Spleen (tissue), 11 donors: ENCODE data around the gene FRAS1. TPM values are rescaled to one million over a fixed set of nuclear protein-coding genes. Genes with fewer than 3 reads are reported as not detected.

ENCODE experiments used
- DNase-seq: peaks from one replicate; pipeline ENCODE4 v3.0.0-alpha.2; 2020
- H3K27ac ChIP-seq, 8 donors: fragments of 200-600 bp; sonication (generic) in 7 of 8; 1 replicate in 4 of 8; 2 replicates in 4 of 8; pipeline versions ENCODE4 v1.5.0 to v1.8.0; 2016 to 2021; ENCODE audit warnings: inconsistent platforms in 4 of 8, mild to moderate bottlenecking in 4 of 8, moderate library complexity in 1 of 8
- H3K27me3 ChIP-seq, 7 donors: fragments of 200-600 bp; sonication (generic) in 6 of 7; replicated peaks in 1 of 7; 1 replicate in 4 of 7; 2 replicates in 3 of 7; pipeline versions ENCODE4 v1.5.0 to v1.8.0; 2016 to 2021; ENCODE audit warnings: inconsistent platforms in 3 of 7, mild to moderate bottlenecking in 1 of 7
- H3K36me3 ChIP-seq, 6 donors: fragments of 200-600 bp; sonication (generic) in 5 of 6; 1 replicate in 4 of 6; 2 replicates in 2 of 6; pipeline versions ENCODE4 v1.5.0 to v1.8.0; 2016 to 2021; ENCODE audit warnings: inconsistent platforms in 2 of 6
- H3K4me1 ChIP-seq, 6 donors: fragments of 200-600 bp; sonication (generic) in 5 of 6; 1 replicate in 3 of 6; 2 replicates in 3 of 6; pipeline versions ENCODE4 v1.5.0 to v1.8.0; 2016 to 2021; ENCODE audit warnings: inconsistent platforms in 3 of 6
- H3K4me3 ChIP-seq, 8 donors: fragments of 200-600 bp; sonication (generic) in 7 of 8; 1 replicate in 4 of 8; 2 replicates in 4 of 8; pipeline versions ENCODE4 v1.5.0 to v1.8.0; 2016 to 2021; ENCODE audit warnings: inconsistent platforms in 4 of 8, mild to moderate bottlenecking in 4 of 8, moderate library complexity in 2 of 8
- H3K9me3 ChIP-seq, 8 donors: fragments of 200-600 bp; sonication (generic) in 7 of 8; 1 replicate in 4 of 8; 2 replicates in 4 of 8; pipeline versions ENCODE4 v1.5.0 to v1.8.0; 2016 to 2021; ENCODE audit warnings: inconsistent platforms in 4 of 8
- POLR2A ChIP-seq, 3 donors: fragments of 450-650 bp; IDR thresholded peaks; one replicate each; pipeline ENCODE4 v1.5.1; 2017; ENCODE audit warnings: antibody characterized with exemption in 3 of 3, mild to moderate bottlenecking in 1 of 3
- POLR2AphosphoS5 ChIP-seq, 3 donors: sonication (generic); formaldehyde crosslinking; IDR thresholded peaks; one replicate each; pipeline ENCODE4 v1.5.1; 2017; ENCODE audit warnings: antibody characterized with exemption in 3 of 3
- WGBS, 5 donors: extraction: QIAGEN DNeasy Blood & Tissue Kit in 3 of 5; methylation state at CpG; one replicate each; pipeline versions ENCODE4 v1.1.5 to v1.1.7; 2013 to 2018; 5-methylcytosine and 5-hydroxymethylcytosine counted together
- intact Hi-C: fragments of 100-400 bp; cut with DNase I; formaldehyde crosslinking; loops from one replicate; pipeline ENCODE4 v1.15.0; 2023; ENCODE audit warnings: low total_unique reads
- polyA plus RNA-seq, 3 donors: library from polyadenylated mRNA; stranded (reverse); fragments of 200-250 nt; gene quantifications; one replicate each; pipeline ENCODE4 v1.2.1, GENCODE V29; 2013
- total RNA-seq, 7 donors: library from RNA; depleted of rRNA in 3 of 7; stranded (reverse); fragments of >200 nt in 3 of 7; fragmentation: NEBNext Ultra II Directional in 4 of 7; extraction: Animal tissue kit (Norgen Biotek cat#: 25700) in 4 of 7; gene quantifications; one replicate each; pipeline versions ENCODE4 v1.1.0 to v1.2.1, GENCODE V29; 2016 to 2021
- TF ChIP-seq, protein P1 (sequence below), 11 experiments: fragments of 200-600 bp in 7 of 11; fragments of 450-650 bp in 4 of 11; sonication (generic) in 4 of 11; IDR thresholded peaks in 8 of 11; conservative IDR thresholded peaks in 3 of 11; 1 replicate in 7 of 11; 2 replicates in 4 of 11; pipeline versions ENCODE4 v1.4.0 to v1.8.0; 2016 to 2021; ENCODE audit warnings: antibody characterized with exemption in 11 of 11, inconsistent platforms in 4 of 11, mild to moderate bottlenecking in 1 of 11
- donor health status: healthy with polysubstance abuse.
- donor health status: DM: no; HTN: no; CAD: no; lungs with moderate emphysema.
- donor health status: DM: no; HTN: no; CAD: no.
- donor health status: Bipolar disorder and iron deficiency.
- donor health status: healthy.
- donor health status: DM: no; HTN: no; CAD: no.
- donor health status: DM: yes; HTN: yes; CAD: no.

Gene FRAS1
- total and polyA plus RNA-seq, 10 donors = 0.10 to 3.0 (median 1.3) TPM

- DNase-seq = no peak
- Histone ChIP-seq H3K27ac (no peak overlapping the region), H3K36me3 (no peaks in the 10 kb centered on the region), H3K4me3 (no peak overlapping the region), H3K27me3 (no peaks in the 10 kb centered on the region), H3K4me1 (no peaks in the 10 kb centered on the region), H3K9me3 (no peaks in the 10 kb centered on the region)
- intact Hi-C loops = no loop called here
- TF ChIP-seq POLR2A (IDR thresholded peaks at IDR 0.05) (no peak), POLR2AphosphoS5 (IDR thresholded peaks at IDR 0.05) (no peak)
- TF ChIP-seq, protein P1, sequence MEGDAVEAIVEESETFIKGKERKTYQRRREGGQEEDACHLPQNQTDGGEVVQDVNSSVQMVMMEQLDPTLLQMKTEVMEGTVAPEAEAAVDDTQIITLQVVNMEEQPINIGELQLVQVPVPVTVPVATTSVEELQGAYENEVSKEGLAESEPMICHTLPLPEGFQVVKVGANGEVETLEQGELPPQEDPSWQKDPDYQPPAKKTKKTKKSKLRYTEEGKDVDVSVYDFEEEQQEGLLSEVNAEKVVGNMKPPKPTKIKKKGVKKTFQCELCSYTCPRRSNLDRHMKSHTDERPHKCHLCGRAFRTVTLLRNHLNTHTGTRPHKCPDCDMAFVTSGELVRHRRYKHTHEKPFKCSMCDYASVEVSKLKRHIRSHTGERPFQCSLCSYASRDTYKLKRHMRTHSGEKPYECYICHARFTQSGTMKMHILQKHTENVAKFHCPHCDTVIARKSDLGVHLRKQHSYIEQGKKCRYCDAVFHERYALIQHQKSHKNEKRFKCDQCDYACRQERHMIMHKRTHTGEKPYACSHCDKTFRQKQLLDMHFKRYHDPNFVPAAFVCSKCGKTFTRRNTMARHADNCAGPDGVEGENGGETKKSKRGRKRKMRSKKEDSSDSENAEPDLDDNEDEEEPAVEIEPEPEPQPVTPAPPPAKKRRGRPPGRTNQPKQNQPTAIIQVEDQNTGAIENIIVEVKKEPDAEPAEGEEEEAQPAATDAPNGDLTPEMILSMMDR (IDR thresholded peaks at IDR 0.05 in 8 of 11, conservative IDR thresholded peaks at IDR 0.05 in 3 of 11) = no peak
Observed at GRCh38 chr4:78424461-78424860, 367.3 kb downstream of the FRAS1 start.

GRCh38 chr4:78426972-78427371, 369.8 kb downstream of the FRAS1 start:
- intact Hi-C loops = no loop called here

GRCh38 chr4:78428996-78429395, 371.9 kb downstream of the FRAS1 start:
- TF ChIP-seq POLR2A (IDR thresholded peaks at IDR 0.05) (no peak), POLR2AphosphoS5 (IDR thresholded peaks at IDR 0.05) (no peak)
- TF ChIP-seq, protein P1 (IDR thresholded peaks at IDR 0.05 in 8 of 11, conservative IDR thresholded peaks at IDR 0.05 in 3 of 11) = no peak
- DNase-seq = no peak
- no peak overlapping the region for H3K4me3 ChIP-seq
- H3K9me3 ChIP-seq = no peaks in the 10 kb centered on the region
- intact Hi-C loops = no loop called here
- H3K27ac ChIP-seq = no peak overlapping the region
- 89 to 92% (median 92%) methylated on average over 6 of the region's 6 CpGs for WGBS, 5 donors
- no peaks in the 10 kb centered on the region for H3K36me3 ChIP-seq
- no peaks in the 10 kb centered on the region for H3K4me1 ChIP-seq
- H3K27me3 ChIP-seq = no peaks in the 10 kb centered on the region

More at GRCh38 chr4:78426972-78427371, 369.8 kb downstream of the FRAS1 start:
- DNase-seq = no peak
- no peaks in the 10 kb centered on the region for H3K36me3 ChIP-seq
- 71 to 90% (median 73%) methylated on average over 2 of the region's 2 CpGs for WGBS, 5 donors
- TF ChIP-seq, protein P1 (IDR thresholded peaks at IDR 0.05 in 8 of 11, conservative IDR thresholded peaks at IDR 0.05 in 3 of 11) = no peak
- TF ChIP-seq POLR2A (IDR thresholded peaks at IDR 0.05) = no peak
- TF ChIP-seq POLR2AphosphoS5 (IDR thresholded peaks at IDR 0.05) = no peak
- H3K9me3 ChIP-seq = no peaks in the 10 kb centered on the region
- H3K27me3 ChIP-seq = no peaks in the 10 kb centered on the region
- H3K27ac ChIP-seq = no peak overlapping the region
- no peaks in the 10 kb centered on the region for H3K4me1 ChIP-seq
- no peak overlapping the region for H3K4me3 ChIP-seq

GRCh38 chr4:78432896-78433295, 375.8 kb downstream of the FRAS1 start:
- Histone ChIP-seq H3K36me3 (no peaks in the 10 kb centered on the region), H3K27me3 (no peaks in the 10 kb centered on the region), H3K27ac (no peak overlapping the region), H3K4me1 (no peaks in the 10 kb centered on the region), H3K4me3 (no peak overlapping the region), H3K9me3 (no peaks in the 10 kb centered on the region)
- intact Hi-C loops = no loop called here
- TF ChIP-seq POLR2AphosphoS5 (IDR thresholded peaks at IDR 0.05) (no peak), POLR2A (IDR thresholded peaks at IDR 0.05) (no peak)
- TF ChIP-seq, protein P1 (IDR thresholded peaks at IDR 0.05 in 8 of 11, conservative IDR thresholded peaks at IDR 0.05 in 3 of 11) = no peak
- DNase-seq = no peak
